Renal pelvis (tissue), 4 donors: ENCODE measurements around the gene ABHD17C. TPM values are rescaled to one million over a fixed set of nuclear protein-coding genes. Genes with fewer than 3 reads are reported as not detected.
A peak's percentile ranks its signal among the peaks of the same experiment; 100 is the strongest.

Source experiments
- DNase-seq: peaks from one replicate; pipeline ENCODE4 v3.0.0-alpha.2; 2013
- polyA plus RNA-seq, 3 donors: library from polyadenylated mRNA; unstranded; fragments of 120-200 nt; gene quantifications; one replicate each; pipeline ENCODE4 v1.2.1, GENCODE V29; 2013; ENCODE audit not compliant: insufficient read length in 3 of 3

The ABHD17C gene
- polyA plus RNA-seq, 3 donors: 25.7 to 32.6 (median 31.4) TPM

- no peak for DNase-seq
Measured at GRCh38 chr15:80679804-80680175, 15.3 kb upstream of the ABHD17C start.

- DNase-seq: no peak
Measured at GRCh38 chr15:80682201-80682600, 12.9 kb upstream of the ABHD17C start.

DNA sequence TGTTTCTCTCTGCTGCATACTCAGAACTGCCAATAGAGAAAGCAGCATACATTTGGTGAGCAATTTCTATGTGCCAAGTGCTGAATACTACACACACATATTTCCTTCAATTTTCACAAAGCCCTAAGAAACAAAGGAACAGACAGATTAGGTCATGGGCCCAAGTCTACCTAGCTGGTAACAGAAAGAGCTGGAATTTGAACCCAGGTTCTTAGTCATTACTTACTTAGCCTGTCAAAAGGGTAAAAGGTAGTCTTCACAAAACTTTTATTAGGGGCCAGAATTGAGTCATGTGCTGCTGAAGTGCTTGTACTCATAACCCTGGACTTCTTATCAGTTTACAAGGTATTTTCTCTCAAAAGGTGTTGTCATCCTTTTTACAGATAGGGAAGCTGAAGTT is 10.4 kb upstream of the ABHD17C start:
- DNase-seq: no peak

DNA sequence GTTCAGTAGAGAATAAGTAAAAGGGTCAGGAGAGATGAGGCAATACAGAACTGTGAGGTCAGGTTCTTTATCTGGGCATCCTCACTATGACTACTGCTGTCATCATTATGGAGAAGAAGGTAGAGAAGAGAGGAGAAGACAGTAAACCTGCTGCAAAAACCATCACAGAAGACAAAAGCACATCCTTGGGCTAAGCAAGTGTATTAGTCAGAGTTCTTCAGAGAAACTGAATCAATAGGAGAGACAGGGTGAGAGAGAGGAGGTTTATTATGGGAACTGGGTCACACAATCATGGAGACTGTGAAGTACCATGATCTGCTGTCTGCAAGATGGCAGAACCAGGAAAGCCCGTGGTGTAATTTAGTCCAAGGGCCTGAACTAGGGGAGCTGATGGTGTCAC is 9.5 kb upstream of the ABHD17C start:
- no peak for DNase-seq

DNA sequence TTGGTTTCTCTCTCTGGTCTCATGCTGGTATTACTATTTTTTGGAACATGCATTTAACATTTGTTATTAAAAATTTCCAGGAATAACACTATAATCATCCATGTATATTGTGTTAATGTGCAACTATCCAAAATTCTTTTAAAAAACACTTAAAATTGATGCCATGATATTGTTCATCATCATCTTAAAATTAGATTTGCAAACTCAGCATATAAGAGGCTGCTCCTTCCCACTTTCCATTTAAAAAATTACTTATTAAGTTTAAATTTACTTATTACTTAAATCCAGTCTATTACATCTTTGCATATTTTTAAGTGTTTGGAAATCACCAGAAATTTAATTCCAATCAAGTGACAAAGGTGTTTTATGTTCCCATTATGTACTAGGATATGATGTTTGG is 5.8 kb upstream of the ABHD17C start:
- DNase-seq: no peak

GRCh38 chr15:80689716-80690115 is 5.4 kb upstream of the ABHD17C start:
- DNase-seq: no peak

DNA sequence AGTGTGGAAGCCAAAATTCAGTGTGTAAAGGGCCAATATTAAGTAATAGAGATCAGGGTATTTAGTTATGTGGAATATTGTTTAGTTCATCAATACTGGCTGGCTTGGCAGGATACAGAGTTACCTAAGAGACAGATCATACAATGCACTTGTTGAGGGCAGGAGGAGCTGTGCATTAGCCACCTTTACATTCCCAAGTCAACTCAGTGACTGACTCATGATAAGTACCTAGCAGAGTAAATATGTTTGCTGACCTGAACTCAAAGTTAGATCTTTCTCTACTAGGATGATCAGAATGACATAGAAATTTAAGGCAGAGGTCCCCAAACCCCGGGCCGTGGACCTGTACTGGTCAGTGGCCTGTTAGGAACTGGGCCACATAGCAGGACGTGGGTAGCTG is 3.5 kb upstream of the ABHD17C start:
- no peak for DNase-seq

DNA sequence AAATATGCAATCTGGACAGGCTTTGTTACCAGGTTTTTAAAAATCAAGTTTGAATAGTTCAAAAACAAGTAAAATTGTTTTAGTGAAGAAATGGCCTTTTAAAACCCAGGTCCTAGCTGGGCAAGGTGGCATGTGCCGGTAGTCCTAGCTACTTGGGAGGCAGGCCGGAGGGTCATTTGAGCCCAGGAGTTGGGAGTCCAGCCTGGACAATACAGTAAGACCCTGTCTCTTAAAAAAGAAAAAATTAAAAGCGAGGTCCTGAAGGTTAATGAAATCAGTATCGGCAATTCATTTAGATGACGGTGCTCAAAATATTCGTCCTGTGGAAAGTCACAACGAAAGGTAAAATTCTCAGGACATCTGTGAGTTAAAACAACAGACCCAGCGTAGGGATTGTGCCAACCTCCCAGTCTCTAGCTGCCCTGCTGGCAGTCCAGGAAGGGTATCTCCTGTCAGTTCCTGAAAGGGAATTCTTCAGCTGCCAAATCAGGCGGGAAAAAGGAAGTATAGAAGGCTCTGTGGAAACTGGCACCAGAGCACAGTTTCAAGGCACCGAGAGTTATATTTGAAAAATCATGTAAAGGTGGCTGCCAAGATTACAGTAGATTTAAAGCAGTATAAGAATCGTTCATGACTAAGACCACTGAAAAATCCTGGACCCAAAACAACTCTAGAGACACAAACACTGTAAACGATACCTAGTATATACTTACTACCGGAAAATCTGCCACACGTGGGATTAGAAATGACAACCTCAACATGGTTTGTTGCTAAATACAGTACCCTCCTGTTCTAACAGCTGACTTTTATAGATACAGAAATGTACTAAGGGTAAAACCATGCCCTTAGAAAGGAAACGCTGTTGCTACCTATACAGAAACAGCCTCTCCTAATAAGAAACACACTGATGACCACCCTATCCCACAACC is 1.2 kb upstream of the ABHD17C start:
- DNase-seq: no peak

DNA sequence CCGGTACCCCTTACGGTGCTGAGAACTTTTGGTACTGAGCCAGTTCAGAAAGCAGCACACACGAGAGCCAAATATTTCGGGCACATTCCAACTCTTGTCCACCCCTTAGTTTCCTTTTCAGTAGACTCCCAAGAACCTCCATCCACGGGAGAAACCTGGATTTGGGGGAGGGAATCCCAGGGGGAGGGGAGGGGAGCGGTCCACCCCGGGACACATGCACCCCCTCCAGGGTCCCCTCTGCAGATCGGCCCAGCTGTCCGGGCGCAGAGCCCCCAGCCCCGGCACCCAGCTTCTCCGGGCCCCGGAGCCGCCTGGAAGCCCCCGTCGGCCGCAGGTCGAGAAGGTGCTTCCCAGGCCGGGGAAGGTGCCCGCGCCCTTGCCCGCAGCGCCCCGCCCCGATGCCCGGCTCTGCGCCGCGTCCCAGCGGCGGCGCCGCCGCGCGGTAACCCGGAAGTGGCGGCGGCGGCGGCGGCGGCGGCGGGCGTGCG is 455 bp upstream of the ABHD17C start:
- DNase-seq: peak; percentile 30

GRCh38 chr15:80695911-80696661 is 976 bp downstream of the ABHD17C start:
- DNase-seq: no peak

DNA sequence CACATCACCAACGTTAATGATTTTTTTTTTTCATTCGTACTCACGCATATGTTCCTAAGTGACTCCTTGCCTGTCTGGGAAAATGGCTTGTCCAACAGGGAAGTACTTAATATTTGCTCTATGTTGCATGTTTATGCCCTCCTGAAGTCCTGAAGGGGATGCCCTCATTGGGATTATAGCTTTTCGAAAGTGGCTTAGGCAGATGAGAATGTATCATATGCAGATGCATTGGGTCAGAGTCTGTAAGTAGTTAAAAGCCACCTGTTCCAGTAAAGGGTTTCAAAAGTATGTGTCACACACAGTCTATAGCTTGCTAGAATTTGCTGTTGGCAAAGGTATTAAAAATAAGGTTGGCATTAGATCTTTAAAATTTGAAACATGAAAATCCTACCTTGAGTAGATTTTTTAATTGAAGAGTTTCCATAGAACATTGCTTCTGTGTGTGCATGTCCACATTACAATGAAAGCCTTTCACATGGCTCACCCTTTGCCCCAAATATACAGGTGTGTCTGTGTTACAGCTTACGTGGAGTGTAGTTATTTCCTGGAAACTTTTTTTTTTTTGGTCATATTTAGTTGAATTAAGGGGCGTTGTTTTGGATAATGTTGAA is 2.1 kb downstream of the ABHD17C start:
- DNase-seq: no peak

DNA sequence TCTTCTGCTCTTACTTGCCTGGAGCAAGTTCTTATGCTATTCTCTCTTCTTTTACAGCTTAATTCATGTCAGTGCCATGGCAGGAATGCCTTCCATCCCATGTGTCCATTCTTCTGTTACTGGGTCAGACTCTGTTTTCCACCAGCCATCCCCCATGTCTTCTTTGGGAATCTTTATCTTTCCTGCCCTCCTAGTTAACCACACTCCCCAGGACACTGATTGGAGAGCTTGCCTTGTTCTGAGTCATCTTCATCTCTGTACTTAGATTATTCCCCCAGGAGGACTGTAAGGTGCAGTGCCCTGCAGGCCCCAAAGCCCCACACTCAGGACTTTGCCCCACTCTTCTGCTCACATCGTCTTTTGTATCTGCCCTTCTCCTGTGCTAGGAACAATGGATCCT is 3.6 kb downstream of the ABHD17C start:
- no peak for DNase-seq

- DNase-seq: no peak
Measured at GRCh38 chr15:80699981-80700380, 4.9 kb downstream of the ABHD17C start.

- DNase-seq: no peak
Measured at GRCh38 chr15:80701676-80702311, 6.7 kb downstream of the ABHD17C start.

DNA sequence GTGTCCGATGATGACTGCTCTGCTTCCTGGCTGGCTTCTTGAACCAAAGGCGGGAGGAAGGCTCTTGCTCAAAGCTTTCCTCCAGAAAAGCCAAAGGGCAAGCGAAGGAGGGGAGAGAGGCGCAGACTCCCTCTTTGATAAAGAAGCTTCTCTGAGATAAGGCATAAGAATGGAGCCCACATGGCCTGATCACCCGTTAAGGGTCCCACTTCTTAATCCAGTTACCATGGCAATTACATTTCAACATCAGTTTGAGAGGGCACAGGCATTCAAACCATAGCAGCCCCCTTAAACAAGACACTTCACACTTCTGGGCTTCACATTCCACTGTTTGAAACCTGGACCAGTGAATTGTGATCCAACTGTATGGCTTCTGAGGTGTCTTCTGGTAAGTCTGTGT is 8.0 kb downstream of the ABHD17C start:
- no peak for DNase-seq

DNA sequence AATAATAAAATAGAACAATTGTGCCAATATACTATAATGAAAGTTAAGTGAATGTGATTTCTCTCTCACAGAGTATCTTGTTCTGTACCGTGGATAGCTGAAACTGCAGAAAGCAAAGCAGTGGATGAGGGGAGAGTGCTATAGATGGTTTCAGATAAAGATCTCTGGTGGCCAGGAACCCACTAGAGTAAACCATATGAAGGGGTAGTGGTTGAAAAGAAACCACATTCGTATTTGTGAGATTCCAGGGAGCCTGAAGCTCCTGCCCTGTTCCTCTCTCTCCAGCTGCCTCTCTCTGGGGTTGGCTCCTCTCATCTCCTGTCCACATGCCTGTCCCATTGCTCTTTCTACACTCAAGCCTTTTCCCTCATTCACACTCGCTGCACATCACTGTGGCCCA is 8.9 kb downstream of the ABHD17C start:
- DNase-seq: no peak

DNA sequence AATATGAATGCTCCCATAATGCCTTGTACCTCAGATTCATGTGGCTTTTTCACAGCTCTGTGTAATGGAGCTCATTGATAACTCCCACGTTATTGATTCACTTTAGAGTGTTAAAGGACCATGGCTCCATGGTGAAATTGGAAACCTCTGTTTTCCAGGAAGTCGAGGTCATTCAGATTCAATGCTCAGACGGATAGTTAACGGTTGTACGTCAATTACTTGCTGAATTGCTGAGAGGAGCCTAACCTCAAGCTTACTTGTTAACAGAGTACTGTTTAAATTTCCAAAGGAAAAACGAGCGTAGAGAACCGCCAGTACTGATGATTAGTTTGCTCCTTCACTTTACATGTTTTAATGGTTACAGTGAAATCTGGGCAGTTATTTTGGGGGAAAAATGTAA is 11.1 kb downstream of the ABHD17C start:
- no peak for DNase-seq

DNA sequence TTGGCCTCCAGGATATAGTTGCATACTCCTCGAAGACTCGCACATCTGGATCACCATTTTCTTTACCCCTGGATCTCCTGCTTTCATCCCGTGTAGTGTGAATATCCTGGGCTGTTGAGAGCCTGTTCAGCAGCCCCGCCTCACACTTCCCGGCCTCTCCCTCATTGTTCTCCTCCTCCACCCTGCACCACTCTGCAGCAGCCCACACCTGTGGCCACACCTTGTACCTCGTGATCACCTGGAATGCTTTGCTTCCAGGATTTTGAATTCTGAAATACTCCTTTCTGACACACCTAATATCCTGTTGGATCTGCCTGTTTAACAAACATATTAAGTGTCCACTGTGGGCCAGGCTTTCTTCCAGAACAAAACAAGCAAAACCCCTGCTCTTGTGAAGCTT is 14.4 kb downstream of the ABHD17C start:
- DNase-seq: no peak

GRCh38 chr15:80710635-80711554 is 15.8 kb downstream of the ABHD17C start:
- DNase-seq: no peak

- DNase-seq: no peak
Measured at GRCh38 chr15:80711886-80712285, 16.8 kb downstream of the ABHD17C start.

GRCh38 chr15:80712956-80713355 is 17.8 kb downstream of the ABHD17C start:
- DNase-seq: no peak
